Transverse colon (tissue), 4 donors: ENCODE measurements around the gene KCNT1.

ENCODE experiments used
- POLR2AphosphoS5 ChIP-seq, 3 donors: sonication (generic); formaldehyde crosslinking; IDR thresholded peaks; one replicate each; pipeline ENCODE4 v1.6.1; 2016; ENCODE audit warnings: antibody characterized with exemption in 3 of 3
- TF ChIP-seq, protein P1 (sequence below), 5 experiments: fragments of 200-600 bp in 3 of 5; fragments of 450-650 bp in 2 of 5; sonication (generic) in 3 of 5; IDR thresholded peaks; 1 replicate in 2 of 5; 2 replicates in 3 of 5; pipeline ENCODE4 v1.5.1; 2016 to 2017; ENCODE audit warnings: antibody characterized with exemption in 5 of 5, inconsistent platforms in 3 of 5, mild to moderate bottlenecking in 2 of 5, moderate library complexity in 1 of 5

DNA sequence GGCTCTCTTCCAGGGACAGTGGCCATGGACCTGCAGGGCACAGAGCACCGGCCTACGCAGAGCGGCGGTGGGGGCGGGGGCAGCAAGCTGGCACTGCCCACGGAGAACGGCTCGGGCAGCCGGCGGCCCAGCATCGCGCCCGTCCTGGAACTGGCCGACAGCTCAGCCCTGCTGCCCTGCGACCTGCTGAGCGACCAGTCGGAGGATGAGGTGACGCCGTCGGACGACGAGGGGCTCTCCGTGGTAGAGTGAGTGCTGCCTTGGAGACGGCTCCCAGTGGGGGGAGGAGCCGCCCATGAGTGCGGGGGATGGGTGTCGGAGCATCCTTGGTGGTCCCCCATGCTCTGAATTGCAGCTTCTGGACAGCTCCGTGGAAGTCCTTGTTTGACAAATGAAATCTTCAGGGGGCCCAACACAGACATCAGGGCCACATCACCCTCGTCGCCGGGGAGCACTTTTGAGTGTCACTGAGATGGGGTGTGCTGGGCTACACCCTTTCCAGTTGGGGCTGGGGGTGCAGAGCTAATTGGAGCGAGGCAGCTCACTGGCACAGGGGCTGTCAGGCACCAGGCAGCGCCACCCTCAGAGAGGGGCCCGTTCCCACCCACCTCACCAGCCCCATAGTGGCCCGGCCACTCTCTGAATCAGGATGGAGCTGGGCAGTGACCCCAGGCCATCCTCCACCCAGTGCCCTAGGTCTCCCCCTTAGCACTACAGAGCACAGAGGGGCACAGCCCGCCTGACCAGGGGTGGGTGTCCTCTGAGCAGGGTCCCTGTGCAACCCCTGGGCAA is 70.9 kb downstream of the KCNT1 start:
- TF ChIP-seq, protein P1, sequence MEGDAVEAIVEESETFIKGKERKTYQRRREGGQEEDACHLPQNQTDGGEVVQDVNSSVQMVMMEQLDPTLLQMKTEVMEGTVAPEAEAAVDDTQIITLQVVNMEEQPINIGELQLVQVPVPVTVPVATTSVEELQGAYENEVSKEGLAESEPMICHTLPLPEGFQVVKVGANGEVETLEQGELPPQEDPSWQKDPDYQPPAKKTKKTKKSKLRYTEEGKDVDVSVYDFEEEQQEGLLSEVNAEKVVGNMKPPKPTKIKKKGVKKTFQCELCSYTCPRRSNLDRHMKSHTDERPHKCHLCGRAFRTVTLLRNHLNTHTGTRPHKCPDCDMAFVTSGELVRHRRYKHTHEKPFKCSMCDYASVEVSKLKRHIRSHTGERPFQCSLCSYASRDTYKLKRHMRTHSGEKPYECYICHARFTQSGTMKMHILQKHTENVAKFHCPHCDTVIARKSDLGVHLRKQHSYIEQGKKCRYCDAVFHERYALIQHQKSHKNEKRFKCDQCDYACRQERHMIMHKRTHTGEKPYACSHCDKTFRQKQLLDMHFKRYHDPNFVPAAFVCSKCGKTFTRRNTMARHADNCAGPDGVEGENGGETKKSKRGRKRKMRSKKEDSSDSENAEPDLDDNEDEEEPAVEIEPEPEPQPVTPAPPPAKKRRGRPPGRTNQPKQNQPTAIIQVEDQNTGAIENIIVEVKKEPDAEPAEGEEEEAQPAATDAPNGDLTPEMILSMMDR (IDR thresholded peaks at IDR 0.05) = no peak
- TF ChIP-seq POLR2AphosphoS5 (IDR thresholded peaks at IDR 0.05) = no peak
